HG02623 (cell line): ENCODE results near the gene MYL3.

ENCODE experiments used
- ATAC-seq: cut with Tn5 transposase; IDR thresholded peaks from one replicate; pipeline ENCODE4 v1.9.1; 2021; ENCODE audit warnings: moderate library complexity; ENCODE audit not compliant: unreplicated experiment

The MYL3 gene

GRCh38 chr3:46899151-46900006, 36.1 kb upstream of the MYL3 start:
- ATAC-seq: no peak

GRCh38 chr3:46898321-46899150, 35.3 kb upstream of the MYL3 start:
- ATAC-seq: no peak

GRCh38 chr3:46897829-46898320, 34.6 kb upstream of the MYL3 start:
- no peak for ATAC-seq

GRCh38 chr3:46897031-46897430, 33.8 kb upstream of the MYL3 start:
- ATAC-seq: no peak

- ATAC-seq: no peak
Observed at GRCh38 chr3:46896386-46896785, 33.1 kb upstream of the MYL3 start.

GRCh38 chr3:46895761-46896160, 32.5 kb upstream of the MYL3 start:
- no peak for ATAC-seq

GRCh38 chr3:46895204-46895660, 32.0 kb upstream of the MYL3 start:
- ATAC-seq: no peak

GRCh38 chr3:46894256-46894655, 31.0 kb upstream of the MYL3 start:
- no peak for ATAC-seq

GRCh38 chr3:46893763-46894162, 30.5 kb upstream of the MYL3 start:
- no peak for ATAC-seq

GRCh38 chr3:46893146-46893748, 30.0 kb upstream of the MYL3 start:
- no peak for ATAC-seq

GRCh38 chr3:46892285-46893145, 29.3 kb upstream of the MYL3 start:
- ATAC-seq: no peak

- ATAC-seq: no peak
Observed at GRCh38 chr3:46891132-46891531, 27.9 kb upstream of the MYL3 start.

GRCh38 chr3:46890132-46890531, 26.9 kb upstream of the MYL3 start:
- ATAC-seq: no peak

GRCh38 chr3:46889381-46890110, 26.3 kb upstream of the MYL3 start:
- ATAC-seq: no peak

- no peak for ATAC-seq
Observed at GRCh38 chr3:46888705-46889104, 25.5 kb upstream of the MYL3 start.

- no peak for ATAC-seq
Observed at GRCh38 chr3:46887980-46888494, 24.8 kb upstream of the MYL3 start.

GRCh38 chr3:46885612-46886011, 22.4 kb upstream of the MYL3 start:
- no peak for ATAC-seq

- ATAC-seq: no peak
Observed at GRCh38 chr3:46884929-46885328, 21.7 kb upstream of the MYL3 start.

- ATAC-seq: no peak
Observed at GRCh38 chr3:46884427-46884826, 21.2 kb upstream of the MYL3 start.

- no peak for ATAC-seq
Observed at GRCh38 chr3:46883830-46884185, 20.6 kb upstream of the MYL3 start.
